ENCODE results near the gene CLEC2L.

GRCh38 chr7:139544645-139545044, 21.2 kb downstream of the CLEC2L start:
- TF ChIP-seq ZNF83 (CRISPR knock-in tag; IDR thresholded peaks at IDR 0.05; ENCODE audit: borderline replicate concordance) (no peak), CTCF (CRISPR knock-in tag; IDR thresholded peaks at IDR 0.05) (no peak), NRL (CRISPR knock-in tag; IDR thresholded peaks at IDR 0.05; ENCODE audit: borderline replicate concordance) (no peak), MTA1 (CRISPR knock-in tag; IDR thresholded peaks at IDR 0.05; ENCODE audit: borderline replicate concordance) (no peak)

All from HepG2 (cell line).